ENCODE data around the gene CACNA1C.
"Not testable (repeated sequence)": the region's sequence is repeated elsewhere in the genome, so short reads cannot be mapped to it uniquely, and the experiment has no call there.

Gene CACNA1C

GRCh38 chr12:2112401-2112800 lies 59.6 kb downstream of the CACNA1C start:
- no peak for DNase-seq (ENCODE audit: low spot score)

- DNase-seq (ENCODE audit: low spot score): no peak
Observed at GRCh38 chr12:2113119-2113912, 60.5 kb downstream of the CACNA1C start.

- no peak for DNase-seq (ENCODE audit: low spot score)
Observed at GRCh38 chr12:2114071-2114470, 61.3 kb downstream of the CACNA1C start.

- no peak for DNase-seq (ENCODE audit: low spot score)
Observed at GRCh38 chr12:2115101-2115845, 62.5 kb downstream of the CACNA1C start.

GRCh38 chr12:2117541-2117940 lies 64.8 kb downstream of the CACNA1C start:
- no peak for DNase-seq (ENCODE audit: low spot score)

- DNase-seq (ENCODE audit: low spot score): no peak
Observed at GRCh38 chr12:2118061-2118460, 65.3 kb downstream of the CACNA1C start.

GRCh38 chr12:2118481-2119255 lies 65.9 kb downstream of the CACNA1C start:
- no peak for DNase-seq (ENCODE audit: low spot score)

GRCh38 chr12:2119266-2119665 lies 66.5 kb downstream of the CACNA1C start:
- no peak for DNase-seq (ENCODE audit: low spot score)

GRCh38 chr12:2120982-2121758 lies 68.4 kb downstream of the CACNA1C start:
- no peak for DNase-seq (ENCODE audit: low spot score)

GRCh38 chr12:2124466-2125023 lies 71.8 kb downstream of the CACNA1C start:
- DNase-seq (ENCODE audit: low spot score): no peak

GRCh38 chr12:2125651-2126522 lies 73.1 kb downstream of the CACNA1C start:
- DNase-seq (ENCODE audit: low spot score): no peak

GRCh38 chr12:2126676-2127406 lies 74.1 kb downstream of the CACNA1C start:
- DNase-seq (ENCODE audit: low spot score): no peak

GRCh38 chr12:2129076-2129475 lies 76.3 kb downstream of the CACNA1C start:
- DNase-seq (ENCODE audit: low spot score): no peak

- not testable (repeated sequence) for DNase-seq (ENCODE audit: low spot score)
Observed at GRCh38 chr12:2135661-2136418, 83.1 kb downstream of the CACNA1C start.

- DNase-seq (ENCODE audit: low spot score): no peak
Observed at GRCh38 chr12:2136901-2137300, 84.1 kb downstream of the CACNA1C start.

- no peak for DNase-seq (ENCODE audit: low spot score)
Observed at GRCh38 chr12:2137711-2138110, 84.9 kb downstream of the CACNA1C start.

GRCh38 chr12:2138294-2138693 lies 85.5 kb downstream of the CACNA1C start:
- DNase-seq (ENCODE audit: low spot score): no peak

- DNase-seq (ENCODE audit: low spot score): no peak
Observed at GRCh38 chr12:2138871-2139308, 86.1 kb downstream of the CACNA1C start.

- no peak for DNase-seq (ENCODE audit: low spot score)
Observed at GRCh38 chr12:2139651-2140050, 86.9 kb downstream of the CACNA1C start.

Measured in globus pallidus (tissue), 1 donor.